Fibroblast of lung (primary cell): Measurements from ENCODE around the gene ZCWPW2. TPM values are rescaled to one million over a fixed set of nuclear protein-coding genes. Genes with fewer than 3 reads are reported as not detected.

Experiments
- DNase-seq, 2 donors: peaks; one replicate each; pipeline versions ENCODE4 v3.0.0 to v3.0.0-alpha.2; 2010; ENCODE audit warnings: low read depth in 2 of 2
- H2AFZ ChIP-seq: 2 replicates; pipeline ENCODE4 v1.5.1; 2012; ENCODE audit warnings: low read length, control low read depth, inconsistent platforms
- H3K27ac ChIP-seq: 2 replicates; pipeline ENCODE4 v1.5.1; 2011; ENCODE audit warnings: low read length, control low read depth; ENCODE audit not compliant: insufficient read depth
- H3K27me3 ChIP-seq: 2 replicates; pipeline ENCODE4 v1.5.1; 2011; ENCODE audit warnings: mild to moderate bottlenecking, low read length; ENCODE audit not compliant: control insufficient read depth, insufficient read depth
- H3K36me3 ChIP-seq: 2 replicates; pipeline ENCODE4 v1.5.1; 2011; ENCODE audit warnings: low read length; ENCODE audit not compliant: control insufficient read depth, insufficient read depth
- H3K4me1 ChIP-seq: 2 replicates; pipeline ENCODE4 v1.5.1; 2011; ENCODE audit warnings: low read length; ENCODE audit not compliant: control insufficient read depth, insufficient read depth; ENCODE audit errors: extremely low read depth
- H3K4me2 ChIP-seq: 2 replicates; pipeline ENCODE4 v1.5.1; 2011; ENCODE audit warnings: low read length, control low read depth; ENCODE audit not compliant: insufficient read depth; ENCODE audit errors: extremely low read depth
- H3K4me3 ChIP-seq, 4 experiments: fragments of 200-600 bp in 1 of 4; sonication (generic) in 1 of 4; replicated peaks in 1 of 4; 2 replicates each; pipeline ENCODE4 v1.5.1; 2011 to 2016; ENCODE audit warnings: low read length in 4 of 4, low read depth in 3 of 4, mild to moderate bottlenecking in 3 of 4, control low read depth in 2 of 4, inconsistent platforms in 1 of 4, mixed read lengths in 1 of 4; ENCODE audit not compliant: insufficient read depth in 1 of 4; ENCODE audit errors: control extremely low read depth in 1 of 4
- H3K79me2 ChIP-seq: 2 replicates; pipeline ENCODE4 v1.5.1; 2012; ENCODE audit warnings: mild to moderate bottlenecking, low read length, inconsistent platforms; ENCODE audit not compliant: control insufficient read depth, insufficient read depth
- H3K9ac ChIP-seq: 2 replicates; pipeline ENCODE4 v1.5.1; 2011; ENCODE audit warnings: mild to moderate bottlenecking, low read length, control low read depth; ENCODE audit not compliant: insufficient read depth
- H3K9me3 ChIP-seq: 2 replicates; pipeline ENCODE4 v1.5.1; 2012; ENCODE audit warnings: low read depth, low read length; ENCODE audit not compliant: control insufficient read depth, insufficient read depth
- H4K20me1 ChIP-seq: 2 replicates; pipeline ENCODE4 v1.5.1; 2011; ENCODE audit warnings: low read length; ENCODE audit not compliant: control insufficient read depth, insufficient read depth; ENCODE audit errors: extremely low read depth
- CTCF ChIP-seq, 2 donors: IDR thresholded peaks in 1 of 2; conservative IDR thresholded peaks in 1 of 2; 1 replicate in 1 of 2; 2 replicates in 1 of 2; pipeline ENCODE4 v1.5.1; 2011 to 2012; ENCODE audit warnings: low read length in 2 of 2, control low read depth in 1 of 2, inconsistent platforms in 1 of 2, low read depth in 1 of 2, mild to moderate bottlenecking in 1 of 2
- EZH2 ChIP-seq: IDR thresholded peaks from 2 replicates; pipeline ENCODE4 v1.5.1; 2012; ENCODE audit warnings: low read length, control low read depth, mild to moderate bottlenecking; ENCODE audit errors: missing control alignments
- polyA plus RNA-seq, 2 donors: library from polyadenylated mRNA; depleted of rRNA in 1 of 2; stranded (reverse) in 1 of 2; unstranded in 1 of 2; fragments of >200 nt; gene quantifications; 2 replicates each; pipeline ENCODE4 v1.2.1, GENCODE V29; 2011 to 2012; ENCODE audit warnings: missing spikeins in 1 of 2
- total RNA-seq: library from RNA; depleted of rRNA; stranded (reverse); fragments of >200 nt; gene quantifications from 2 replicates; pipeline ENCODE4 v1.2.1, GENCODE V29; 2014

ZCWPW2 gene
- total and polyA plus RNA-seq, 2 donors (not counting 1 experiment from before 2014, with no cell fraction given), result 0.68 to 1.7 TPM

DNA sequence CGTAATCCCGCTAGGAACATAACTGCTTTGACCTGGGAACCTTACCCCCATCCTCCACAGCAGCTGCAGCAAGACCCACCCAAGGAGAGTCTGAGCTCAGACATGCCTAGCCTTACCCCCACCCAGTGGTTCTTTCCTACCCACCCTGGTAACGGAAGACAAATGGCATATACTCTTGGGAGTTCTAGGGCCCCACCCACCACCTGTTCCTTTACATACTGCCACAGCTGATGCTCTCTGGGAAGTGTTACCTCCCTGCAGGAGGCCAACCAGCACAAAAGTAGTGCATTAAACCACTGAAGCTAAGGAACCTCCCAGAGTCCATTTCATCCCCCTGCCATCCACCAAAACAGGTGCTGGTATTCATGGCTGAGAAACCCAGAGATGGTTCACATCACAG lies 50.7 kb downstream of the ZCWPW2 start:
- Histone ChIP-seq H4K20me1 (no peaks in the 10 kb centered on the region), H3K4me3 (no peak overlapping the region), H3K27me3 (no peaks in the 10 kb centered on the region), H3K27ac (no peak overlapping the region), H3K79me2 (no peaks in the 10 kb centered on the region), H2AFZ (no peak overlapping the region), H3K4me2 (no peak overlapping the region), H3K36me3 (no peaks in the 10 kb centered on the region), H3K9me3 (no peaks in the 10 kb centered on the region), H3K9ac (no peak overlapping the region), H3K4me1 (no peaks in the 10 kb centered on the region)
- DNase-seq, result no peak
- TF ChIP-seq CTCF (conservative IDR thresholded peaks at IDR 0.05 in 1 of 2, IDR thresholded peaks at IDR 0.05 in 1 of 2; ENCODE audit: low read depth in 1 of 2, low read length in 2 of 2), result no peak
- no peak for TF ChIP-seq EZH2

- H4K20me1 ChIP-seq, result no peaks in the 10 kb centered on the region
- no peaks in the 10 kb centered on the region for H3K9me3 ChIP-seq
- H3K4me2 ChIP-seq, result no peak overlapping the region
- no peak overlapping the region for H2AFZ ChIP-seq
- no peaks in the 10 kb centered on the region for H3K4me1 ChIP-seq
- no peak overlapping the region for H3K27ac ChIP-seq
- H3K27me3 ChIP-seq, result no peaks in the 10 kb centered on the region
- no peaks in the 10 kb centered on the region for H3K79me2 ChIP-seq
- TF ChIP-seq EZH2 (no peak), CTCF (conservative IDR thresholded peaks at IDR 0.05 in 1 of 2, IDR thresholded peaks at IDR 0.05 in 1 of 2; ENCODE audit: low read depth in 1 of 2, low read length in 2 of 2) (no peak)
- no peaks in the 10 kb centered on the region for H3K36me3 ChIP-seq
- no peak for DNase-seq
- H3K4me3 ChIP-seq, result no peak overlapping the region
- H3K9ac ChIP-seq, result no peak overlapping the region
These were observed 57.7 kb downstream of the ZCWPW2 start for GRCh38 chr3:28406241-28406640.

DNA sequence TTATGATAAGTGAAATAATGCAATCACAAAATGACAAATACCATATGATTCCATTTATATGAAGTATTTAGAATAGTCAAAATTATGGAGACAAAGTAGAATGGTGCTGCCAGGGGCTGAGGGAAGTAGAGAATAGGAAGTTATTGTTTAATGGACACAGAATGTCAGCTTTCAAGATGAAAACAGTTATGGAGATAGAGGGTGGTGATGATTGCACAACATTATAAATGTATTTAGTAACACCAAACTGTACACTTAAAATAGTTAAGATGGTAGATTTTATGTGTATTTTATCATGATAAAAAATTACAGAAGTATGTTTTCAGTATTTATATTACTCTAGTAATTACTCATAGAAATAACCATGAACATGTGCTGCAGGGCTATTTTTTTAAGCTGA lies 100.9 kb downstream of the ZCWPW2 start:
- H2AFZ ChIP-seq, result no peak overlapping the region
- H4K20me1 ChIP-seq, result no peaks in the 10 kb centered on the region
- DNase-seq, result no peak
- H3K4me1 ChIP-seq, result no peaks in the 10 kb centered on the region
- H3K9me3 ChIP-seq, result no peaks in the 10 kb centered on the region
- H3K36me3 ChIP-seq, result no peaks in the 10 kb centered on the region
- H3K27ac ChIP-seq, result no peak overlapping the region
- H3K4me2 ChIP-seq, result no peak overlapping the region
- no peaks in the 10 kb centered on the region for H3K27me3 ChIP-seq
- H3K79me2 ChIP-seq, result no peaks in the 10 kb centered on the region
- no peak for TF ChIP-seq EZH2
- no peak for TF ChIP-seq CTCF (conservative IDR thresholded peaks at IDR 0.05 in 1 of 2, IDR thresholded peaks at IDR 0.05 in 1 of 2; ENCODE audit: low read depth in 1 of 2, low read length in 2 of 2)
- H3K4me3 ChIP-seq, result no peak overlapping the region
- H3K9ac ChIP-seq, result no peak overlapping the region
